Nephron progenitor cell (in vitro differentiated cells): ENCODE results near the gene NNT.

Experiments
- DNase-seq: peaks from one replicate; pipeline ENCODE4 v3.0.0; 2021
- H3K27ac Mint-ChIP-seq: 2 replicates; pipeline ENCODE4 v1.8.0; 2021; ENCODE audit warnings: mild to moderate bottlenecking, moderate library complexity, mixed read lengths
- H3K27me3 Mint-ChIP-seq: 2 replicates; pipeline ENCODE4 v1.8.0; 2021; ENCODE audit warnings: mild to moderate bottlenecking, low read depth, mixed read lengths; ENCODE audit not compliant: poor library complexity
- H3K36me3 Mint-ChIP-seq: 2 replicates; pipeline ENCODE4 v1.8.0; 2021; ENCODE audit warnings: low read depth, mixed read lengths
- H3K4me1 Mint-ChIP-seq: 2 replicates; pipeline ENCODE4 v1.8.0; 2021; ENCODE audit warnings: mixed read lengths
- H3K4me3 Mint-ChIP-seq: 2 replicates; pipeline ENCODE4 v1.8.0; 2021; ENCODE audit warnings: mild to moderate bottlenecking, moderate library complexity, mixed read lengths
- H3K9me3 Mint-ChIP-seq: 2 replicates; pipeline ENCODE4 v1.8.0; 2021; ENCODE audit warnings: mild to moderate bottlenecking, moderate library complexity, mixed read lengths
- CTCF ChIP-seq: fragments of 200-600 bp; sonication (generic); IDR thresholded peaks from 2 replicates; pipeline ENCODE4 v1.5.0; 2021; ENCODE audit warnings: antibody characterized with exemption

The NNT gene

GRCh38 chr5:43606351-43606750 lies 3.4 kb downstream of the NNT start:
- TF ChIP-seq CTCF = no peak
- H3K27me3 Mint-ChIP-seq = no peaks in the 10 kb centered on the region
- H3K4me3 Mint-ChIP-seq = no peak overlapping the region
- peaks cover 36% of the 10 kb centered on the region for H3K4me1 Mint-ChIP-seq
- peaks cover 60% of the 10 kb centered on the region for H3K36me3 Mint-ChIP-seq
- H3K27ac Mint-ChIP-seq = no peak overlapping the region
- H3K9me3 Mint-ChIP-seq = peaks cover 18% of the 10 kb centered on the region
- DNase-seq = no peak

GRCh38 chr5:43608406-43608805 lies 5.4 kb downstream of the NNT start:
- H3K27me3 Mint-ChIP-seq = no peaks in the 10 kb centered on the region
- DNase-seq = no peak
- peaks cover 75% of the 10 kb centered on the region for H3K36me3 Mint-ChIP-seq
- peaks cover 18% of the 10 kb centered on the region for H3K9me3 Mint-ChIP-seq
- TF ChIP-seq CTCF = no peak
- peaks cover 19% of the 10 kb centered on the region for H3K4me1 Mint-ChIP-seq
- H3K4me3 Mint-ChIP-seq = no peak overlapping the region
- peak overlapping the region; percentile 59 for H3K27ac Mint-ChIP-seq

- Mint-ChIP-seq H3K4me3 (no peak overlapping the region), H3K4me1 (peaks cover 9% of the 10 kb centered on the region), H3K27me3 (no peaks in the 10 kb centered on the region), H3K27ac (no peak overlapping the region), H3K36me3 (peaks cover 75% of the 10 kb centered on the region), H3K9me3 (peaks cover 18% of the 10 kb centered on the region)
- DNase-seq = no peak
- TF ChIP-seq CTCF = no peak
These were observed 6.8 kb downstream of the NNT start for GRCh38 chr5:43609752-43610151.

GRCh38 chr5:43613370-43613769 lies 10.4 kb downstream of the NNT start:
- Mint-ChIP-seq H3K4me1 (peaks cover 3% of the 10 kb centered on the region), H3K27me3 (no peaks in the 10 kb centered on the region), H3K27ac (no peak overlapping the region), H3K36me3 (peaks cover 59% of the 10 kb centered on the region), H3K4me3 (no peak overlapping the region), H3K9me3 (no peaks in the 10 kb centered on the region)
- DNase-seq = no peak
- no peak for TF ChIP-seq CTCF

- DNase-seq = no peak
- no peak for TF ChIP-seq CTCF
- Mint-ChIP-seq H3K4me1 (peaks cover 4% of the 10 kb centered on the region), H3K27me3 (no peaks in the 10 kb centered on the region), H3K9me3 (no peaks in the 10 kb centered on the region), H3K27ac (no peak overlapping the region), H3K36me3 (peaks cover 50% of the 10 kb centered on the region), H3K4me3 (no peak overlapping the region)
These were observed 12.6 kb downstream of the NNT start for GRCh38 chr5:43615445-43616184.

GRCh38 chr5:43616535-43616934 lies 13.6 kb downstream of the NNT start:
- no peak for DNase-seq
- H3K9me3 Mint-ChIP-seq = no peaks in the 10 kb centered on the region
- no peak overlapping the region for H3K27ac Mint-ChIP-seq
- no peak for TF ChIP-seq CTCF
- H3K27me3 Mint-ChIP-seq = no peaks in the 10 kb centered on the region
- peaks cover 4% of the 10 kb centered on the region for H3K4me1 Mint-ChIP-seq
- no peak overlapping the region for H3K4me3 Mint-ChIP-seq
- peaks cover 49% of the 10 kb centered on the region for H3K36me3 Mint-ChIP-seq
